Panc1 (cell line): Measurements from ENCODE around the gene KCNE4.

Experiments used
- CTCF ChIP-seq: fragments of 450-650 bp; IDR thresholded peaks from 2 replicates; pipeline ENCODE4 v1.5.1; 2017; ENCODE audit warnings: mild to moderate bottlenecking
- POLR2AphosphoS5 ChIP-seq: IDR thresholded peaks from 2 replicates; pipeline ENCODE4 v1.6.1; 2012; ENCODE audit warnings: mild to moderate bottlenecking, low read depth, low read length, moderate library complexity
- REST ChIP-seq, 2 experiments: IDR thresholded peaks; 2 replicates each; pipeline ENCODE4 v1.6.1; 2011 to 2012; ENCODE audit warnings: low read depth in 2 of 2, control low read depth in 1 of 2, low read length in 1 of 2, mild to moderate bottlenecking in 1 of 2, moderate library complexity in 1 of 2; ENCODE audit not compliant: insufficient read depth in 1 of 2
- TCF7L2 ChIP-seq: IDR thresholded peaks from 2 replicates; pipeline ENCODE4 v1.6.1; 2011; ENCODE audit warnings: mild to moderate bottlenecking, low read depth, low read length, inconsistent platforms

GRCh38 chr2:223039618-223040017 is 12.4 kb upstream of the KCNE4 start:
- TF ChIP-seq CTCF (no peak), POLR2AphosphoS5 (no peak), TCF7L2 (no peak), REST (IDR thresholded peaks at IDR 0.05; ENCODE audit: insufficient read depth in 1 of 2, low read depth in 2 of 2, low read length in 1 of 2) (no peak)
